Measurements from ENCODE around the gene ATP2B3. TPM values are rescaled to one million over a fixed set of nuclear protein-coding genes. Genes with fewer than 3 reads are reported as not detected.

The ATP2B3 gene
- total RNA-seq, 4 donors from 2014 or later: not detected

DNA sequence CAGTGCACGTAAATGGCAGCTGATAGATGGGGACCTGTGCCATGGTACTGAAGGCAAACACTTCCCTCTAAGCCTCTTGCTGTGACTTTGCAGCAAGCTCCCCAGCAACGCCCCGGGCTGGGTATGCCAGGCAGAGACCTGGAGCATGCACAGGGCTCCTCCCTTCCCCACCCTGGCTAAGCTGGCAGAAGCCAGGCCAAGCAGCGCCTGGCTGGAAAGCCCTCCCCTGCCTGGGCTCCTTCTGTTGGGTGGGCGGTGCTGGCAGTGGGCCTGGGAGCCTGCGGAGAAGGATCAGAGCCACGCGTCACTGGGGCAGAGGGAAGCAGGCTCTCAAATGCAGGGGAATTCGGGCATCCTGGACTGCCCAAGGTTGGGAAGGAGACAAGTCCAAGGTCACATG is 3.6 kb downstream of the ATP2B3 start:
- ATAC-seq (ENCODE audit: low FRiP score): peak; percentile 27
- TF ChIP-seq, protein P1, sequence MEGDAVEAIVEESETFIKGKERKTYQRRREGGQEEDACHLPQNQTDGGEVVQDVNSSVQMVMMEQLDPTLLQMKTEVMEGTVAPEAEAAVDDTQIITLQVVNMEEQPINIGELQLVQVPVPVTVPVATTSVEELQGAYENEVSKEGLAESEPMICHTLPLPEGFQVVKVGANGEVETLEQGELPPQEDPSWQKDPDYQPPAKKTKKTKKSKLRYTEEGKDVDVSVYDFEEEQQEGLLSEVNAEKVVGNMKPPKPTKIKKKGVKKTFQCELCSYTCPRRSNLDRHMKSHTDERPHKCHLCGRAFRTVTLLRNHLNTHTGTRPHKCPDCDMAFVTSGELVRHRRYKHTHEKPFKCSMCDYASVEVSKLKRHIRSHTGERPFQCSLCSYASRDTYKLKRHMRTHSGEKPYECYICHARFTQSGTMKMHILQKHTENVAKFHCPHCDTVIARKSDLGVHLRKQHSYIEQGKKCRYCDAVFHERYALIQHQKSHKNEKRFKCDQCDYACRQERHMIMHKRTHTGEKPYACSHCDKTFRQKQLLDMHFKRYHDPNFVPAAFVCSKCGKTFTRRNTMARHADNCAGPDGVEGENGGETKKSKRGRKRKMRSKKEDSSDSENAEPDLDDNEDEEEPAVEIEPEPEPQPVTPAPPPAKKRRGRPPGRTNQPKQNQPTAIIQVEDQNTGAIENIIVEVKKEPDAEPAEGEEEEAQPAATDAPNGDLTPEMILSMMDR (IDR thresholded peaks at IDR 0.05): no peak
- DNase-seq (ENCODE audit: low spot score): no peak

DNA sequence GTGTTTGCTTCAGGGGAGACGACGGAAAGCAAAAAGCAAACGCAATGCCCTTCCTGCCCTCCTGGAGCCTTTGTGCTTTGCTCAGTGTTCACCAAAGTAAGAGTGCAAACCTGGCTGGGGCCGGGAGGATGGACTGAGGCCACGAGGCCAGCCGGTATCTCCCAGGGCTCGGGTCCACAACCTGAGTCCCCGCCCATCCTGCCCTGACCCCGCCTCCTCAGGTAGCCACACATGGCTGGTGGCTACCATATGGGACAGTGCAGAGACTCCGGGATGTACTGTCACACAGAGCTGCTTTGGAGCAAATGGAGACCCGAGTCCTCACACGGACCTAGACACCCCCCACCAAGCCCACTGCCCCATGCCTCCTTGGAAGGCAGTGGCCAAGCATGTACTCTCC is 4.8 kb downstream of the ATP2B3 start:
- TF ChIP-seq, protein P1 (IDR thresholded peaks at IDR 0.05): no peak
- ATAC-seq (ENCODE audit: low FRiP score) (no peak), DNase-seq (ENCODE audit: low spot score) (no peak)

DNA sequence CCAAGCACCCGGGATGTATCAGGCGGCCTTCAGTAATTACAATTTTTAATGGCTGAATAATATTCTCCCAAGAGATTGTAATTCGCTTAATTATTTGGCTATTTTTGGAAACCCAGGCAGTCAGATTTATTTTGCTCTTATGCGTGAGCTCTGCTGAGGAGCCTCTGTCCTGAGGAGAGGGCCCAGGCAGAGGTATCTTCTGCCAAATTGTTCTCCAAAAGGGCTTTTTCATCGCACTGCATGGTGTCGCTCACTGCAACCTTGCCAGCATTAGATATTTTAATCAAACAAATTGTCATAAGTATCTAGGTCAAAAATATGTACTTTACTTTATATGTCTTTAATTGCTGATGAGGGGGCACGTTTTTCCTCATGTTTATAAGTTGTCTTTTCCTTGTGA is 5.8 kb downstream of the ATP2B3 start:
- no peak for DNase-seq (ENCODE audit: low spot score)
- ATAC-seq (ENCODE audit: low FRiP score): no peak
- TF ChIP-seq, protein P1 (IDR thresholded peaks at IDR 0.05): no peak

DNA sequence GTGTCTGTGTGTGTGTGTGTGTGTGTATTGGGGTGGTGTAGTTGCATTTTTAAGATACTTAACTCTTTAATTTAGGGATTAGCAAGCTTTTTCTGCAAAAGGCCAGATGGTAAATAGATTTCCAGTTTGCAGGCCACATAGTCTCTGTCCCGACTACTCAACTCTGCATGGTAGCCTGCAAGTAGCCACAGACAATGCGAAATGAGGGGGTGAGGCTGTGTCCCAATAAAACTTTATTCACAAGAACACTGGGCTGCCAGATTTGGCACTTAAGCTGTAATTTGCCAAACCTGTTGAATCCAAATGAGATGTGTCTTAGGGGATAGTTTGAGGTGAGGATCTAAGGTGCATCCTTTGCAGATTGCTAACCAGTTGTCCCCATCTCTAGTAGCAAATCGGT is 6.8 kb downstream of the ATP2B3 start:
- DNase-seq (ENCODE audit: low spot score) (no peak), ATAC-seq (ENCODE audit: low FRiP score) (no peak)
- TF ChIP-seq, protein P1 (IDR thresholded peaks at IDR 0.05): no peak

DNA sequence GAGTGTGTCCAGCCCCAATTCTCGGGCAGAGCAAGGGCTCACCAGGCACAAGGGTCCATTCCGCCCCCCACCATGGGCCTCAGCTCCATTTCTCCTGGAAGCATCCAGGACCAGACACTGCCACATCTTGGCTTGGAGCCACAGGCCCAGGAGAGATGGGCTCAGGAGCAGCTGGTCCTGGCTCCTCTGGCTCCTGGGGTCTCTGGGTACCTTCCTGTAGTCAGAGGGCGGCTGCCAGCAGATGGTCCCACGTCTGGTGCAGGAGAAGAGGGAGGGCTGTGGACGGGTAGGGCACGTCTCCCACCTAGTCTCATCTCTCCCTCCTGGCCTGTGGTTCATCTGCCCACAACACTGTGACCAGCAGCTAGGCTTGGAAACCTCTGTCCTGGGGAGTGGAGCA is 8.0 kb downstream of the ATP2B3 start:
- TF ChIP-seq, protein P1 (IDR thresholded peaks at IDR 0.05): no peak
- ATAC-seq (ENCODE audit: low FRiP score) (no peak), DNase-seq (ENCODE audit: low spot score) (no peak)

DNA sequence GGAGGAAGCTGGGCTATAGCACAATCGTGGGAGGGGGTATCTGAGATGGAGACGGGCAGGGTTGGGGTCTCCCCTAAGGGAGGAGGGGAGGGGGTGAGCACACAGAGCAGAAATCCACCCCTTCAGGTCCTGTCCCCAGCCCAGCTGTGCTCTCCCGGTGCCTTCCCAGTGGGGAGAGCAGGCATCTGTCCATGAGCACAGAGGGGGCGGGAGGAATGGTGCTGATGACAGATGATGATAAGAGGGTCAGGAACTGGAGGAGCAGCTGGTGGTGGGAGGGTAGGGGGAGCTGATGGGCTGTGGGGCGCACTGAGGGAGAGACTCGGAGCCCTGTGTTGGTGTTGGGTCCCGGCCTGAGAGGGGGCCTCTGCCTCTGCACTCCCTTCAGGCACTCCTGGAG is 8.6 kb downstream of the ATP2B3 start:
- ATAC-seq (ENCODE audit: low FRiP score) (no peak), DNase-seq (ENCODE audit: low spot score) (no peak)
- TF ChIP-seq, protein P1 (IDR thresholded peaks at IDR 0.05): no peak

DNA sequence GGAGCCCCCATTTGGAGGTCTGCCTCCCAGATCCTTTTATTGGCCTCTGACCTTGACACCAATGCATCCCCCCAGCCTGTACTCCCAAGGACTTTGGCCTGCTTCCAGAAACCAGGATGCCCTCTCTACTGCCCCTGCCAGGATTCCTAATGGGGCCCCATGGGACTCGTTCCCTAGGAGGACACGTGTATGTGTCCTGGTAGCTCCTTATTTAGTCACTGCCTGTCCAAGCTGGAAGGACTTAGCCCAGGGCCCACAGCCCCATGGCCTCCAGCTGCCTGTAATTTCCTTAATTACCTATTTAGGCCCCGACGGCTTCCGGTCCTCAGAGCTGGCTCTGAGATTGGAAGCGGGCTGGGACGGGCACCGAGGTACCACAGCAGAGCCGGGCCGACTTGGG is 9.4 kb downstream of the ATP2B3 start:
- no peak for ATAC-seq (ENCODE audit: low FRiP score)
- no peak for DNase-seq (ENCODE audit: low spot score)
- TF ChIP-seq, protein P1 (IDR thresholded peaks at IDR 0.05): no peak
